Measurements from ENCODE around the gene MAGI2. TPM values are rescaled to one million over a fixed set of nuclear protein-coding genes. Genes with fewer than 3 reads are reported as not detected.

MAGI2 gene
- total RNA-seq, 3 donors from 2014 or later, result 9.8 to 22.7 (median 20.2) TPM

DNA sequence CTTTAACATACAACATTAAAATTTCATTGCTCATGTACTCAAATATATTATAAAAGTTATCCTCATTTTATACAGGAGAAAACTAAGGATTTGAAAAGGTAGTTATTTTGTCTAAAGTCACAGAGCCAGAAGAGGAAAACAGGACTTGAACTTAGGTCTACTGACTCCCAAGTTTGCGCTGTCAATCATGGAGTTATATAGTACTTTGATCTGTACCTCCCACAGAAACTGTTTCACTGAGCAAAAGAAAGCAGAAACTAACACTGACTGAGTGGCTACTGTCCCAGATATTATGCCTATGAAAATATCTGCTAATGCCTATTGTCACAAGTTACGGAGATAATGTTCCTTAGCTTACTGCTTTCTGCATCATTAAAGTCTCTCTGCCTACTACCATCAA lies 329.1 kb downstream of the MAGI2 start:
- TF ChIP-seq POLR2A (IDR thresholded peaks at IDR 0.05) (no peak), POLR2AphosphoS5 (IDR thresholded peaks at IDR 0.05) (no peak)
- TF ChIP-seq, protein P1, sequence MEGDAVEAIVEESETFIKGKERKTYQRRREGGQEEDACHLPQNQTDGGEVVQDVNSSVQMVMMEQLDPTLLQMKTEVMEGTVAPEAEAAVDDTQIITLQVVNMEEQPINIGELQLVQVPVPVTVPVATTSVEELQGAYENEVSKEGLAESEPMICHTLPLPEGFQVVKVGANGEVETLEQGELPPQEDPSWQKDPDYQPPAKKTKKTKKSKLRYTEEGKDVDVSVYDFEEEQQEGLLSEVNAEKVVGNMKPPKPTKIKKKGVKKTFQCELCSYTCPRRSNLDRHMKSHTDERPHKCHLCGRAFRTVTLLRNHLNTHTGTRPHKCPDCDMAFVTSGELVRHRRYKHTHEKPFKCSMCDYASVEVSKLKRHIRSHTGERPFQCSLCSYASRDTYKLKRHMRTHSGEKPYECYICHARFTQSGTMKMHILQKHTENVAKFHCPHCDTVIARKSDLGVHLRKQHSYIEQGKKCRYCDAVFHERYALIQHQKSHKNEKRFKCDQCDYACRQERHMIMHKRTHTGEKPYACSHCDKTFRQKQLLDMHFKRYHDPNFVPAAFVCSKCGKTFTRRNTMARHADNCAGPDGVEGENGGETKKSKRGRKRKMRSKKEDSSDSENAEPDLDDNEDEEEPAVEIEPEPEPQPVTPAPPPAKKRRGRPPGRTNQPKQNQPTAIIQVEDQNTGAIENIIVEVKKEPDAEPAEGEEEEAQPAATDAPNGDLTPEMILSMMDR (IDR thresholded peaks at IDR 0.05), result no peak
- no peak overlapping the region for H3K4me3 ChIP-seq
- no peaks in the 10 kb centered on the region for H3K9me3 ChIP-seq
- no peaks in the 10 kb centered on the region for H3K36me3 ChIP-seq
- intact Hi-C loops (cut with DNase I; ENCODE audit: low total_unique reads), result no loop called here
- H3K27ac ChIP-seq, result no peak overlapping the region
- no peak for DNase-seq (ENCODE audit: low spot score in 2 of 2)
- H3K27me3 ChIP-seq, result no peaks in the 10 kb centered on the region
- H3K4me1 ChIP-seq, result no peaks in the 10 kb centered on the region

DNA sequence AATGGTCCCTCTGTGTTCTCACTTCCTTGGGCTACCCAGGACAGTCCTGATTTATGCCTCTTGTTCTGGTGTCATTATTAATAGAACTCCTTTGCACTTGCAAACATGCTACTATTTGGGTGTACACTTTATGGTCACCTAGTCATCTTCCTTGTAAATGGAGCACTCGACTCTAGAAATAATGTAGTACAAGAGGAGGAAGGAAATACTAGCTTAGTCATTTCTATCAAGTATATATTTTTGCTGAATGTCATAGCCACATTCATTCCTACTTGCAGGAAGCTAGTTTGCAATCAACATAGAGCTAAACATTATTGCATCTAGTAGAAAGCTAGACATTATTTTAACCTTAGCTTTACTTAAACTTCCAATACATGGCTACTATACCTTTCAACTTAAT lies 335.3 kb downstream of the MAGI2 start:
- TF ChIP-seq POLR2AphosphoS5 (IDR thresholded peaks at IDR 0.05) (no peak), POLR2A (IDR thresholded peaks at IDR 0.05) (no peak)
- TF ChIP-seq, protein P1 (IDR thresholded peaks at IDR 0.05), result no peak
- intact Hi-C loops (cut with DNase I; ENCODE audit: low total_unique reads), result no loop called here
- H3K36me3 ChIP-seq, result no peaks in the 10 kb centered on the region

DNA sequence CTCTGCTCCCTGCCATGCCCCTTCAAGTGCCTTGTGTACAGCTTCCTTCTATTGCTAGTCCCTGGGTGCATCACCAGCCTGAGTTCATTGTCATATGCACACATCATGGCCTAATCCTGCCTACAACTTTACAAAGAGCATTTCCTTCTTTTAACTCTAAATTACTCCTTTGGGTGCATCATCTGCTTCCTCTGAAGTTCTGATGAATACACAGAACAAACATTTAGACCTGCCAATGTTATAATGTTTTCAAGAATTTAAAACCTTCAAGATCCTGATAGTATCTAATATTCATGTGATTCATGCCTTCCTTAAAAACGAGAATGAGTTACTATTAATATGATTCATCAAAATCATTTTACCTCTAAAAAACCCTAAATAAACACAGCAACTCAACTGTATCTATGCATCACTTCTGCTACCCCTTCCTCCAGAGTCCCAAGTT lies 357.1 kb downstream of the MAGI2 start:
- DNase-seq (ENCODE audit: low spot score in 2 of 2), result no peak
- Histone ChIP-seq H3K4me1 (no peaks in the 10 kb centered on the region), H3K4me3 (no peak overlapping the region), H3K36me3 (no peaks in the 10 kb centered on the region), H3K27ac (no peak overlapping the region), H3K27me3 (no peaks in the 10 kb centered on the region), H3K9me3 (no peaks in the 10 kb centered on the region)
- TF ChIP-seq POLR2AphosphoS5 (IDR thresholded peaks at IDR 0.05) (no peak), POLR2A (IDR thresholded peaks at IDR 0.05) (no peak)
- TF ChIP-seq, protein P1 (IDR thresholded peaks at IDR 0.05), result no peak
- intact Hi-C loops (cut with DNase I; ENCODE audit: low total_unique reads), result no loop called here

More for the DNA sequence above, 335.3 kb downstream of the MAGI2 start:
- DNase-seq (ENCODE audit: low spot score in 2 of 2), result no peak
- no peaks in the 10 kb centered on the region for H3K27me3 ChIP-seq
- no peak overlapping the region for H3K27ac ChIP-seq
- no peaks in the 10 kb centered on the region for H3K9me3 ChIP-seq
- H3K4me1 ChIP-seq, result no peaks in the 10 kb centered on the region
- H3K4me3 ChIP-seq, result no peak overlapping the region

DNA sequence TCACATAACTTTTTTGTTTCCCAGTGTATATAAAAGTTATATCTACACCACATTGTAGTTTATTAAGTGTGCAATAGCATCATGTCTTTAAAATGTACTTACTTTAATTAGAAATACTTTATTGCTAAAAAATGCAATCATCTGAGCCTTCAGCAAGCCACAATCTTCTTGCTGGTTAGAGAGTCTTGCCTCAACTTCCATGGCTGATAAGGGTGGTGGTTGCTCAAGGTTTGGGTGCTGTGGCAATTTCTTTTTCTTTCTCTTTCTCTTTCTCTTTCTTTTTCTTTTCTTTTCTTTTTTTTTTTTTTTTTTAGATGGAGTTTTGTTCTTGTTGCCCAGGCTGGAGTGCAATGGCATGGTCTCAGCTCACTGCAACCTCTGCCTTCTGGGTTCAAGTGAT lies 360.0 kb downstream of the MAGI2 start:
- intact Hi-C loops (cut with DNase I; ENCODE audit: low total_unique reads), result no loop called here
- TF ChIP-seq, protein P1 (IDR thresholded peaks at IDR 0.05), result no peak
- TF ChIP-seq POLR2AphosphoS5 (IDR thresholded peaks at IDR 0.05) (no peak), POLR2A (IDR thresholded peaks at IDR 0.05) (no peak)
- Histone ChIP-seq H3K4me3 (no peak overlapping the region), H3K36me3 (no peaks in the 10 kb centered on the region), H3K9me3 (no peaks in the 10 kb centered on the region), H3K27ac (no peak overlapping the region), H3K27me3 (no peaks in the 10 kb centered on the region), H3K4me1 (no peaks in the 10 kb centered on the region)
- no peak for DNase-seq (ENCODE audit: low spot score in 2 of 2)

DNA sequence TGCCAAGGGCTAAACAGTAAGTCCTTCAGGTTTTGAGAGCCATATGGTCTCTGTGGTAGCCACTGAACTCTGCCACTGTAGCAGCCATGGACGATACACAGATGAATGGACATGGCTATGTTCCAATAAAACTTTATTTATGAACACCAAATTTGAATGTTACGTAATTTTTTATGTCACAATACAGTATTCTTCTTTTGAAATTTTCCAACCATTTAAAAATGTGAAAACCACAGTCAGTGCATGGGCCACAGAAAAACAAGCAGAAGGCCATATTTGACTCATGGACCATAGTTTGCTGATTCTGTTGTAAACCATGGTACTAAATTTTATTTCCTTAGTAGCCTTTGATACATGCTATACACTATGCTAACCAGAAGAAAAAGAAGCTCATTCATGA lies 361.8 kb downstream of the MAGI2 start:
- Histone ChIP-seq H3K36me3 (no peaks in the 10 kb centered on the region), H3K9me3 (no peaks in the 10 kb centered on the region), H3K4me1 (no peaks in the 10 kb centered on the region), H3K27ac (no peak overlapping the region), H3K4me3 (no peak overlapping the region), H3K27me3 (no peaks in the 10 kb centered on the region)
- TF ChIP-seq POLR2AphosphoS5 (IDR thresholded peaks at IDR 0.05) (no peak), POLR2A (IDR thresholded peaks at IDR 0.05) (no peak)
- TF ChIP-seq, protein P1 (IDR thresholded peaks at IDR 0.05), result no peak
- intact Hi-C loops (cut with DNase I; ENCODE audit: low total_unique reads), result no loop called here
- DNase-seq (ENCODE audit: low spot score in 2 of 2), result no peak

All from breast epithelium (tissue), 4 donors.